Renal cortex interstitium (tissue), 3 donors: ENCODE data around the gene SLC12A6. TPM values are rescaled to one million over a fixed set of nuclear protein-coding genes. Genes with fewer than 3 reads are reported as not detected.

Experiments used
- polyA plus RNA-seq, 3 donors: library from polyadenylated mRNA; unstranded; fragments of 120-200 nt; gene quantifications; one replicate each; pipeline ENCODE4 v1.2.1, GENCODE V29; 2013; ENCODE audit not compliant: insufficient read length in 3 of 3

Gene SLC12A6
- polyA plus RNA-seq, 3 donors: 21.0 to 32.7 (median 25.1) TPM

Other genes with a start within 250 kb of the SLC12A6 start
- 10 to 100 TPM; 71.2 to 95.2 (median 80.4) TPM for gene EMC7, start 235.9 kb downstream of the SLC12A6 start, polyA plus RNA-seq
- 1 to 10 TPM; 1.8 to 2.4 (median 2.2) TPM for gene PGBD4, start 235.7 kb downstream of the SLC12A6 start, polyA plus RNA-seq
- 10 to 100 TPM; 49.7 to 91.1 (median 62.5) TPM for gene KATNBL1, start 127.7 kb downstream of the SLC12A6 start, polyA plus RNA-seq
- 100 to 1,000 TPM; 123 to 132 (median 131) TPM for gene EMC4, start 112.8 kb downstream of the SLC12A6 start, polyA plus RNA-seq
- 100 to 1,000 TPM; 125 to 152 (median 148) TPM for gene NOP10, start 5.4 kb upstream of the SLC12A6 start, polyA plus RNA-seq
- gene NUTM1, start 5.5 kb upstream of the SLC12A6 start, polyA plus RNA-seq: under 1 TPM; 0.03 to 0.12 (median 0.05) TPM
- gene LPCAT4, start 29.4 kb upstream of the SLC12A6 start, polyA plus RNA-seq: 10 to 100 TPM; 36.8 to 44.0 (median 43.6) TPM
- gene GOLGA8A, start 100.0 kb upstream of the SLC12A6 start, polyA plus RNA-seq: 100 to 1,000 TPM in 2 of 3 donors, 10 to 100 TPM in 1; 88.4 to 149 (median 102) TPM
- gene GOLGA8B, start 245.9 kb upstream of the SLC12A6 start, polyA plus RNA-seq: 100 to 1,000 TPM in 2 of 3 donors, 10 to 100 TPM in 1; 77.9 to 243 (median 136) TPM